GM21825 (cell line): ENCODE measurements around the gene TPRG1L.

Source experiments
- ATAC-seq: cut with Tn5 transposase; IDR thresholded peaks from one replicate; pipeline ENCODE4 v1.9.1; 2021; ENCODE audit warnings: mild to moderate bottlenecking, moderate library complexity; ENCODE audit not compliant: unreplicated experiment

TPRG1L gene

GRCh38 chr1:3626025-3626424, 1.2 kb downstream of the TPRG1L start:
- ATAC-seq, result no peak

GRCh38 chr1:3627515-3628253, 2.9 kb downstream of the TPRG1L start:
- ATAC-seq, result no peak

- no peak for ATAC-seq
Measured at GRCh38 chr1:3628445-3628844, 3.6 kb downstream of the TPRG1L start.

GRCh38 chr1:3629561-3630160, 4.8 kb downstream of the TPRG1L start:
- ATAC-seq, result no peak

DNA sequence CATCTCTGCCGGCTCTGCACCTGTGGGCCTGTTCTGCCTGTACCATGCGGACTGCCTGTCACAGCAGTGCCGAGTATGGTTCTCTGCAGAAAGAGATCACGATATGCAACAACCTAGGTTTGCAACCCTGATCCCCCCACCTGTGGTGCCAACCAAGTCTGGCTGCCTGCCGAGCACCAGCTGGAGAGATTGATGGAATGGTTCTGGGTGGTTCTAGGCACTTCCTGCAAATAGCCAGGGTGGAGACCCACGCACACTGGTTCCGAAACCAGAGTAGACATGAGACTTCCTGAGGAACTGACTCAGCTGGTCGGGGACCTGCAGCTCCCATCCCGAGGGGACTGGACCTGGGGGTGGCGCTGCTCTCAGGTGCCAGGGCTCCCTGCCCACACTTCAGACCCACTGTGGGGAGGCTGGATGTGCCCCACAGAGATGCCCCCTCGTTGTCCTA, 5.4 kb downstream of the TPRG1L start:
- ATAC-seq, result no peak

DNA sequence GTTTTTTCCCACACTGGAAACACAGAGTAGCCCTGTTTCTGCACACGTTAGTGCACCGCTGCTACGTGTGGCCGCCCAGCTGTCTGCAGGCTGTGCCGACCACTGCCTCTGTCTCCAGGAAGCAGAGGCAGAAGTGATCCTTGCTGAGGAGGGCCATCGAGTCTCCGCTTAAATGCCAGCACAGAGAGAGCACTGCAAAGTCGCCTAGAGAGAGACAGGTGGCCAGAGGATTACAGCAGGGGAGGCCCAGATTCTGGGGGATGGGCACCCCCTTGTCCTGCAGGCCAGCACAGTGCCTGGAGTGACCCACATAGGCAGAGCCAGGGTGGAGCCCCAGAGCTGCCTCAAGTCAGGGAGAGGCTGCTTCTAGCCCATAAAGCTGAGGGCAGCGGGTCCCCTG, 6.1 kb downstream of the TPRG1L start:
- ATAC-seq, result no peak

- no peak for ATAC-seq
Measured at GRCh38 chr1:3631320-3632260, 6.8 kb downstream of the TPRG1L start.

DNA sequence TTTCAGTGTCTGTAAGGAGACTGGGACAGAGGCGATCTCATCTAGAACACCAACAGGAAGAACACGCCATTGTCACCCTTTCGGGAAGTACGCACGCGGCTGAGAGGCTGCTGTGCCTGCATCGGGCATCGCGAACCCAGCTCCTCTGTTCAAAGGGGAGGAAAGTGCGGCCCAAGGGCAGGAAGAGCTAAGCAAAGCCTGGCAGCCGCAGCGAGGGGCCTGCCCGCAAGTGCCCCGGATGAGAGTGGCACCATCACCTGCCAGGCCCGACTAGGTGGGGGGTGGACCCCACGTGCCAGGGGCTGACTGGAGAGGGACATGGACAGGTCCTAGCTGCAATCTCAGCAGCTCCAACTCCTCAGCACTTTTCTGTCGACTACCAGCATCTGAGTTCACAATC, 7.5 kb downstream of the TPRG1L start:
- no peak for ATAC-seq

GRCh38 chr1:3632716-3633343, 8.0 kb downstream of the TPRG1L start:
- no peak for ATAC-seq

DNA sequence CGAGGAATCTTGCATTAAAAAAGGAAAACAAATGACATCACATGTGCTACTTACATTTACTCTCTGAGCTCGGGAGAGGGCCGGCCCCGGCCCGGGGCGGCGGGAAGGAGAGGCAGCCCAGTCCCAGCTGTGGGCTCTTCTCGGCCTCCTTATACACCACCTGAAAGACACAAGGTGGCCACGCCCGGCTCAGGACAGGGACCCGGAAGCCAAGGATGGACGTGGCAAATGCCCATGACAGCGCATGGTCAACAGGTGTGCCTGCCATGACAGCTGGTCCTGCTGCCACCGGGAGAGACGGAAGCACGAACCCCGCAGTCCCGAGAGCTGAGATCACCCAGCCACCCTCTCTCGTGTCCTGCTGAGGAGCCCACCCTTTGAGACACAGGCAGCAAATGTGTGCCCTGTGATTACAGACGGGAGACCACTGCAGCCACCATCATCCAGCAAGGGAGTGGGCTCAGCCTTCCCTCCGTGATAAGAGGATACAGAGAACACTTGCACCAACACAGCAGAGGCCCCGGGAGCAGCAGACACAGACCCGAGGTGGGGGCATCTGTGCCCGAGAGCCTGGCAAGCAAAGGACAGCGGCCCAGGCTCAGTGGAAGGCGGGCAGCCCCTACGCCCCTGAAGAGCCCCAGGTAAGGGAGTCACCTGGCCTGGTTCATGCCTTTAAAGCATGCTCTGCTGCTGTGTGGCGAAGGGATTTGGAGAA, 8.7 kb downstream of the TPRG1L start:
- ATAC-seq, result no peak

- no peak for ATAC-seq
Measured at GRCh38 chr1:3634059-3634800, 9.4 kb downstream of the TPRG1L start.

DNA sequence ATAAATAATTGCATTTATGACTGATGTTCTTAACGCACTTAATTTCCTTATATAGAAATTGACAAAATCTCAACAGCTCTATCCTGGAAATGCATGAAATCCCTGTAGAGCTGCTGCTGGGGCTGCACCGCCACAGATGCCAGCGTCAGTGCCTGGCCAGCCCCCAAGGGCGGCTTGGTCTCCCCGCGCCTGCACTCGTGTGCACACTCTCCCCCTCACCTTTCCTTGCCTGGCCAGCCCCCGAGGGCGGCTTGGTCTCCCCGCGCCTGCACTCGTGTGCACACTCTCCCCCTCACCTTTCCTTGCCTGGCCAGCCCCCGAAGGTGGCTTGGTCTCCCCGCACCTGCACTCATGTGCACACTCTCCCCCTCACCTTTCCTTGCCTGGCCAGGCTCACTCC, 11.3 kb downstream of the TPRG1L start:
- no peak for ATAC-seq

DNA sequence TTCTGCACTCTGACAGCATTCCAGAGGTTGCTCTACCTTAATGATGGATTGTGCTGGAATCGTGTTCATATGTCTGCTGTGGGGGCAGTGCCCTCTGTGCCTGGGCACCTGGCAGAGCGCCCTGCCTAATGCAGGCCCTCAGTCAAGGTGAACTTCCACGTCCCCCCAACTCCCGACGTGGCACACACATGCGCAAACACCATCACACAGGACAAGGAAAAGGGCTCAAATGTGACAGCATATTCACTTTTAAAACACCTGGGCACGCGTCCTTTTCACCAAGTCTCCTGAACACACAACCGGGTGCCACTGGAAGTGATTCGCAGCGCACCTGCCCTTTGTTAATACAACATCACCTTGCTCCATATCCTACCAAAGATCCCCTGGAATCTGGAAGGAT, 11.7 kb downstream of the TPRG1L start:
- ATAC-seq, result no peak

DNA sequence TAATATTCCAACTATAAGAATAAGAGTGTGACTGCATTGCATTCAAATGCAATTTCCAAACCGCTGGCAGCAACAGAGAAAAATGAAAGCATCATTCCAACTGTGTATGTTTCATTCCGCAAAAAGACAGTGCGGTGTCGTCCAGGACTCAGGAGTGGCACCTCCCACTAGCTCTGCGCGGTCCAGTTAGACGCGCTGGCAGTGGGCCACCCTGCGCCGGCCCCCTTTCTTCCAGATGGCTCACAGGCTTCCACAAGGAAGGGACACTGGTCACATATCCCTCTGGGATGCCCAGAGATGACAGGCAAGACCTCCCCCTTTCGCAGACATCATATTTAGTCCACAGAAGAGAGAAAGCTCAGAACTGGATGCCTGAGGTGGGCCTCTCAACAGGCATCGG, 13.2 kb downstream of the TPRG1L start:
- ATAC-seq, result no peak

DNA sequence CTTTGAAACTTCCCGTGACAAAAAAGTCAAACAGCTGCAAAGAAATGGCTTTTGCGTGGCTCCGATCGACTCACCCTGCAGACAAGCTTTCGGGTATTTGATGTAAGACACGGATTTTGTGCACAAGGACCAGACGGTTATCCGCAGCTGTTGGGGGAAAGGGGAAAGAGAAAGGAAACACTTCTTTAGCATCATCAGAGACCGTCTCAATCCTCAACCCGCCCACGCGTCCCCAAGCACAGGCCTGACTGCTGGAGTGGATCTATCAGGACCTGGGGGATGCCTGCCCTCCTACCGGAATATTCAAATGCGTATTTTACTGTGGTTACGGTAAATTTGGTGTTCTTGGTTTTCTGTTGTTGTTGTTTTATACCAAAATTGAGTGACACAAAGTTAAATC, 13.9 kb downstream of the TPRG1L start:
- no peak for ATAC-seq

DNA sequence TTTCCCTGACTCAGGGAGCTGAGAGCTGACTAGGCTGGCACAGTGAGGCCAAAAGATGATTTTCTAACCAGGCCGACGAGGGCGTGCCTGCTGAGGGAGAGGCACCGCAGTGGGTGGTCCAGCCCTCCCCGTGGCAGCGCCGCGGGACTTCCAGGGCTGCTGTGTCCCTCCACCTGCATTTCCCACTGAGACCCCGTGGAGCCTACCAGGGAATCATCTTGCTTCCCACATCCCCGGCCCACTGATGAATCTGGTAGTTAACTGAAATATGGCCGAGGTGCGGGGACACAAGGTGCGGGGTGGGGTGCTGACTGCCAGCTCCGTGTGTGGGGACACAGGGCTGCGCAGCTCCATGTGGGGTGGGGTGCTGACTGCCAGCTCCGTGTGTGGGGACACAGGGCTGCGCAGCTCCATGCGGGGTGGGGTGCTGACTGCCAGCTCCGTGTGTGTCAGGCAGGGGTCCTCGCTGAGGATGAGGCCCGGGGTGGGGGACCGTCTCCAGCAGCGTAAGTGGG, 14.6 kb downstream of the TPRG1L start:
- ATAC-seq, result no peak

DNA sequence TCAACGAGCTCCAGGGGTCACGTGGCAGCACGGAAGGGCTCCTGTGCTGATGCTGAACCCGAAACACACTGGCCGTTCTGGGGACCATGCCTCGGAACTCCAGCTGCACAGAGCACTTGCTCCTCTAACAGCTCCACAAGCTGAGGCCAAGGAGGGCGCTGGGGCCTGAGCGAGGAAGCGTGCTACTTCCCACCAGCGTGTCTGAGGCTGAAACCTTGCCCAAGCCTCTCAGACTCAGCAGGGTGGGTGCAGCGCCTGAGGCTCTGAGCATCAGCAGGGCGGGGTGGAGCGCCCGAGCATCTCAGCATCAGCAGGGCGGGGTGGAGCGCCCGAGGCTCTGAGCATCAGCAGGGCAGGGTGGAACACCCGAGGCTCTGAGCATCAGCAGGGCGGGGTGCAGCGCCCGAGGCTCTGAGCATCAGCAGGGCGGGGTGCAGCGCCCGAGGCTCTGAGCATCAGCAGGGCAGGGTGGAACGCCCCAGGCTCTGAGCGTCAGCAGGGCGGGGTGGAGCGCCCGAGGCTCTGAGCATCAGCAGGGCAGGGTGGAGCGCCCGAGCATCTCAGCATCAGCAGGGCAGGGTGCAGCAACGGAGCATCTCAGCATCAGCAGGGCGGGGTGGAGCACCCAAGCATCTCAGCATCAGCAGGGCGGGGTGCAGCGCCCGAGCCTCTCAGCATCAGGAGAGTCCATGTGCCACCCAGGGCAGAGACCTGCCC, 15.5 kb downstream of the TPRG1L start:
- no peak for ATAC-seq

GRCh38 chr1:3641046-3641760, 16.4 kb downstream of the TPRG1L start:
- no peak for ATAC-seq
